ENCODE results near the gene GNG11.

GNG11 gene

DNA sequence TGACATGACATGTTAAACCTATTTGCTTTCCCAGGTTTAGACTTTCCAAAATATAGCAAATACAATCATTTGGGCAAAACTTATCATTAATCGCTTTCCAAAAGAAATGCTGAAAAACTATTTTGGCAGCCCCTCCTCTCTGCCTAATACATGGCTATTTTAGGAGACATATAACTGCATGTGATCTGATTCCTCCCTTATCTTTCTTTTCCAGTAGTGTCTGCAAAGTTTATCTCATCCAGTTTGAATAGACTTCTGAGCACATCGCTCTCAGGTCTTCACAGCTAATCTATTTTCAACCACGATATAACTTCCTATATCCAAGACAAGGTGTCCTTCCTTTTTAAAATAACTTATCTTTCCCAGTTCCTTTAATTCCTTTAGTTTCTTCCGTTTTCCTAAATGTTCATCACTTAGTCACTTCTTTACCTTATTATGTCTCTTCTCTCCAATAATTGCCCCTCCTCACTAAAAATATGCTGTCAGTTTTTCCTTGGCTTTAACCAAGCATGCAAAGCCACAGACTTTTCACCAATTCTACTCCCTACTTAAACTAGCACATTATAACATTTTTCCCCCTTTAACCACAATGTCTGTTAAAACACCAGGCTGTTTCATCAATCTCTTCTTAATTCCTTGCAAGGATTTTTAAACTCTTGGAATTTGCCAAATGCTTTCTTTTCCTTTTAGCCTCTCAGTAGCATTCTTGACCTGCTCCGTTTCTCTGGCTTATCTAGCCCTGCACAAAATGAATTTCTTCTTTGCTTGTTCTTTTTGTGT is 24.4 kb downstream of the GNG11 start:
- no peak overlapping the region for H3K4me3 ChIP-seq (ENCODE audit: low read depth, low read length)
- TF ChIP-seq, protein P1, sequence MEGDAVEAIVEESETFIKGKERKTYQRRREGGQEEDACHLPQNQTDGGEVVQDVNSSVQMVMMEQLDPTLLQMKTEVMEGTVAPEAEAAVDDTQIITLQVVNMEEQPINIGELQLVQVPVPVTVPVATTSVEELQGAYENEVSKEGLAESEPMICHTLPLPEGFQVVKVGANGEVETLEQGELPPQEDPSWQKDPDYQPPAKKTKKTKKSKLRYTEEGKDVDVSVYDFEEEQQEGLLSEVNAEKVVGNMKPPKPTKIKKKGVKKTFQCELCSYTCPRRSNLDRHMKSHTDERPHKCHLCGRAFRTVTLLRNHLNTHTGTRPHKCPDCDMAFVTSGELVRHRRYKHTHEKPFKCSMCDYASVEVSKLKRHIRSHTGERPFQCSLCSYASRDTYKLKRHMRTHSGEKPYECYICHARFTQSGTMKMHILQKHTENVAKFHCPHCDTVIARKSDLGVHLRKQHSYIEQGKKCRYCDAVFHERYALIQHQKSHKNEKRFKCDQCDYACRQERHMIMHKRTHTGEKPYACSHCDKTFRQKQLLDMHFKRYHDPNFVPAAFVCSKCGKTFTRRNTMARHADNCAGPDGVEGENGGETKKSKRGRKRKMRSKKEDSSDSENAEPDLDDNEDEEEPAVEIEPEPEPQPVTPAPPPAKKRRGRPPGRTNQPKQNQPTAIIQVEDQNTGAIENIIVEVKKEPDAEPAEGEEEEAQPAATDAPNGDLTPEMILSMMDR (IDR thresholded peaks at IDR 0.05; ENCODE audit: control insufficient read depth, extremely low read depth, insufficient read depth), result no peak
- DNase-seq (ENCODE audit: low read depth), result no peak

DNA sequence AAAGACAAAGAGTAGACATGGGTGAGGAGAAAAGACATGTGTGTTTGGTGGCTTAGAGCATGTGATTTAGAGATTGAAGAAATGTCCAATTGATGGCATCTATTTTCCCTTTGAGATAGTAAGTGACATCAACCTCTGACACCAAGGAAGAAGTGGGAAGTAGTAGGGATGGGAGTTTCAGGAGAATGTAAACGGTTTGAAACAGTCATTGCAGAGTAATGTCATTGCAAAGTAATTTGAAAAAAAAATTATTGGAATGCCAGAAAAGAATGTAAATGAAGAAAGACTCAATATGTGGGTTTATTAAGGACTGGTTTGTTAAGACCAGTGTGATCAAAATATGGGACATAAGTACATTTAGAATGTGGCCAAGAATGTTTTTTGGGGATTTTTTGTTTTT is 26.6 kb downstream of the GNG11 start:
- no peak for DNase-seq (ENCODE audit: low read depth)
- TF ChIP-seq, protein P1 (IDR thresholded peaks at IDR 0.05; ENCODE audit: control insufficient read depth, extremely low read depth, insufficient read depth), result no peak
- H3K4me3 ChIP-seq (ENCODE audit: low read depth, low read length), result no peak overlapping the region

DNA sequence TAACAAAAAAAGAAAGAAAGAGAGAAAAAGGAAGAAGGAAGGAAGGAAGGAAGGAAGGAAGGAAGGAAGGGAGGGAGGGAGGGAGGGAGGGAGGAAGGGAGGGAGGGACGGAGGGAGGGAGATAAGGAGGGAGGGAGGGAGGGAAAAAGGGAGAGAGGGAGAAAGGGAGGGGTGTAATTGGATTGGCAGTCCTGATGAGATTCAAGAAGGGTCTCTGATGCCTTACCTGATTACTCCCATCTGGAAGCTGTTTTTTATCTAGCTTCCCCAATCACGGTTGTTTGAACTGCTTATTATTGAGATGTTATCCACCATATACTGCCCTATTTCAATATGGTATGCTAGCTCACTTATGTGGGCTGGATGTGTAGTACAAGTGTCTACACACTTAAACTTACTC is 27.3 kb downstream of the GNG11 start:
- DNase-seq (ENCODE audit: low read depth), result no peak
- TF ChIP-seq, protein P1 (IDR thresholded peaks at IDR 0.05; ENCODE audit: control insufficient read depth, extremely low read depth, insufficient read depth), result no peak
- H3K4me3 ChIP-seq (ENCODE audit: low read depth, low read length), result no peak overlapping the region

DNA sequence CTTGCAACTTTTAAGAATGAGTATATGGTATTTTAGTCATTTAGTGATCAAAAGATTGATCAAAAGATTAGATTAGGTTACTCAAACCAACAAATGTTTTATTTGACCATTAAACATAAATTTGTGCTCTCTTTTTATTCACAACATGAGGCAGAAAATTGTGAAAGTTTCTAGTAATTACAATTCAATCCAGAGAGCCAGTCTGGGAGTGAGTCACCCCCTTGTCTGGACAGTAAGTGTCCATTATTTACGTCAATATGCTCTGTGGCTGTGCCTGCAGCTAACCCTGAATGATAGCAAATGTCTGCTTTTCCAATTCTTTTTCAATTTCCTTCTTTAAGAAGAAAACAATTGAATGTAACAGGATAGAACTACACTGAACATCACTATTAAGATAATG is 27.9 kb downstream of the GNG11 start:
- no peak for DNase-seq (ENCODE audit: low read depth)
- H3K4me3 ChIP-seq (ENCODE audit: low read depth, low read length), result no peak overlapping the region
- TF ChIP-seq, protein P1 (IDR thresholded peaks at IDR 0.05; ENCODE audit: control insufficient read depth, extremely low read depth, insufficient read depth), result no peak

DNA sequence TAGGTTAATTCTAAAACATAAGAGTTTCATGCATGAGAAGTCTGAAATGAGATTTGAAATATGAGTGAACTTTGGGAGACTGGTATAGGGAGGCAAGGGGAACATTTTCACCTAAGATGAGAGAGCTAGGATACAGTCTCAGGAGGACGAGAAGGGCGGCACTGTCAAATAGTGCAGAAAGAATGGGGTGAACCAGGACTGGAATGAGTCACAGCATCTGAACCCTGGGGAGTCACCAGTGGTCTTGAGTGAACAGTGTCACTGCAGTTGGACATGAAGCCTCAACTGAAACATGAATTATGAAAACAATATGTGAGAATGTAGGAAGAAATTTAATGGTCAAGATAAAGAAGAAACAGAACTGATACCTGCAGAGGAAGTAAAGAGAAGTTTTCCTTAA is 33.8 kb downstream of the GNG11 start:
- TF ChIP-seq, protein P1 (IDR thresholded peaks at IDR 0.05; ENCODE audit: control insufficient read depth, extremely low read depth, insufficient read depth), result no peak
- DNase-seq (ENCODE audit: low read depth), result no peak
- H3K4me3 ChIP-seq (ENCODE audit: low read depth, low read length), result no peak overlapping the region

DNA sequence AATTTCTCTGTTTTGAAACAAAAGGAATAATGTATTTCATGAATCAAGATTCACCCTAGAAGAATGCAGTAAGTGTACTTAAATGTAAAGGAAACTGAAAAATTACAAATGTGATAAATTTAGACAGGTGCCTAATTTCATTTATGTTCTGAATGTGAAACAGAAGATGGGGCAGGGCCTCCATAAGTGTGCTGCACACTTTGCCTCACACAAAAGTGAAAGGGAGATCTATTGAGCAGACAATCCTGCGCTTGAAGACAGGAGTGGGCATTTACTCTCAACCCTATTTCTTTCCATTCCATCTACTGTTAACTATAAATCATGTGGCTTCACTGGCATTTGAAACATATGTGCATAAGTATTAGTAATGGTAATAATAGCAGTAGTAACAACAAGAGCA is 36.2 kb downstream of the GNG11 start:
- TF ChIP-seq, protein P1 (IDR thresholded peaks at IDR 0.05; ENCODE audit: control insufficient read depth, extremely low read depth, insufficient read depth), result no peak
- DNase-seq (ENCODE audit: low read depth), result no peak

DNA sequence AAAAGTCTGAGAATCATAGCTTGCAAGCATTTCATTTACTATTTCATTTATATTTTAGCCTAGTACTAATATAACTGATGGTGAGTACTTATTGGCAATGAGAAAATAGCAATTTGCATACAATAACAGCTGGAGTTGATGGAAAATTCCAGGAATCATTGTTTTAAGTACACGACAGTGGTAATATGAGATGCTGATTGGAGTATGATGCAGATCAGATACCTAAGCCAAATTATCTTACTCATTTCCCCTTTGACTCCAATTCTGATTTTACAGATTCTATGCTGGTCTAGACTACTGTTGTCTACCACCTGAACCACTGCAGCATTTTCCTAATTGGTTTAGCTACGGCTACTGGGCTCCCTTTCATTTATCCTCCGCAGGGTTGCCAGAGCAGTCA is 36.7 kb downstream of the GNG11 start:
- H3K4me3 ChIP-seq (ENCODE audit: low read depth, low read length), result no peak overlapping the region
- no peak for DNase-seq (ENCODE audit: low read depth)
- TF ChIP-seq, protein P1 (IDR thresholded peaks at IDR 0.05; ENCODE audit: control insufficient read depth, extremely low read depth, insufficient read depth), result no peak

More for the DNA sequence above, 36.2 kb downstream of the GNG11 start:
- no peak overlapping the region for H3K4me3 ChIP-seq (ENCODE audit: low read depth, low read length)
